Esophagus squamous epithelium (tissue), 4 donors: ENCODE data around the gene GTF2IRD1.

ENCODE experiments used
- POLR2A ChIP-seq, 4 donors: fragments of 450-650 bp; IDR thresholded peaks; one replicate each; pipeline ENCODE4 v1.6.1; 2017; ENCODE audit warnings: antibody characterized with exemption in 4 of 4, mild to moderate bottlenecking in 4 of 4, moderate library complexity in 3 of 4
- TF ChIP-seq, protein P1 (sequence below), 6 experiments: fragments of 450-650 bp in 4 of 6; fragments of 200-600 bp in 2 of 6; sonication (generic) in 2 of 6; IDR thresholded peaks; one replicate each; pipeline ENCODE4 v1.5.1; 2016 to 2019; ENCODE audit warnings: antibody characterized with exemption in 6 of 6, mild to moderate bottlenecking in 4 of 6, moderate library complexity in 4 of 6

DNA sequence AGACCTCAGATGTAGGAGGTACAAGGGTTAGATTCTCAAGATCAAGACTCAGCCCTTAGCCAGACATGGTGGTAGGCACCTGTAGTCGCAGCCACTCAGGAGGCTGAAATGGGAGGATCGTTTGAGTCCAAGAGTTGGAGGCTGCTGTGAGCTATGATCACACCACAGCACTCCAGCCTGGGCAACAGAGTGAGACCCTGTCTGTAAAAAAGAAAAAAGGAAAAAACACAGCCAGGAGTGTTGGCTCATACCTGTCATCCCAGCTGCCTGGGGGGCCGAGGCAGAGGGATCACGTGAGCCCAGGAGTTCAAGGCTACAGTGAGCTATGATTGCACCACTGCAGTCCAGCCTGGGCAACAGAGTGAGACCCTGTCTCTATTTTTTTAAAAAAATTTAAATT is 69.3 kb downstream of the GTF2IRD1 start:
- TF ChIP-seq, protein P1, sequence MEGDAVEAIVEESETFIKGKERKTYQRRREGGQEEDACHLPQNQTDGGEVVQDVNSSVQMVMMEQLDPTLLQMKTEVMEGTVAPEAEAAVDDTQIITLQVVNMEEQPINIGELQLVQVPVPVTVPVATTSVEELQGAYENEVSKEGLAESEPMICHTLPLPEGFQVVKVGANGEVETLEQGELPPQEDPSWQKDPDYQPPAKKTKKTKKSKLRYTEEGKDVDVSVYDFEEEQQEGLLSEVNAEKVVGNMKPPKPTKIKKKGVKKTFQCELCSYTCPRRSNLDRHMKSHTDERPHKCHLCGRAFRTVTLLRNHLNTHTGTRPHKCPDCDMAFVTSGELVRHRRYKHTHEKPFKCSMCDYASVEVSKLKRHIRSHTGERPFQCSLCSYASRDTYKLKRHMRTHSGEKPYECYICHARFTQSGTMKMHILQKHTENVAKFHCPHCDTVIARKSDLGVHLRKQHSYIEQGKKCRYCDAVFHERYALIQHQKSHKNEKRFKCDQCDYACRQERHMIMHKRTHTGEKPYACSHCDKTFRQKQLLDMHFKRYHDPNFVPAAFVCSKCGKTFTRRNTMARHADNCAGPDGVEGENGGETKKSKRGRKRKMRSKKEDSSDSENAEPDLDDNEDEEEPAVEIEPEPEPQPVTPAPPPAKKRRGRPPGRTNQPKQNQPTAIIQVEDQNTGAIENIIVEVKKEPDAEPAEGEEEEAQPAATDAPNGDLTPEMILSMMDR (IDR thresholded peaks at IDR 0.05) = no peak
- TF ChIP-seq POLR2A (IDR thresholded peaks at IDR 0.05) = no peak
